ENCODE data around the gene SLC30A7.

- no peak for TF ChIP-seq POLR2AphosphoS5 (IDR thresholded peaks at IDR 0.05)
- TF ChIP-seq CTCF (IDR thresholded peaks at IDR 0.05): no peak
- no peak for TF ChIP-seq POLR2A (IDR thresholded peaks at IDR 0.05)
Observed at GRCh38 chr1:100909018-100909417, 13.1 kb downstream of the SLC30A7 start.

All from prostate gland (tissue), 2 donors.